Measurements from ENCODE around the gene ABHD12B. TPM values are rescaled to one million over a fixed set of nuclear protein-coding genes. Genes with fewer than 3 reads are reported as not detected.

The ABHD12B gene
- total RNA-seq, 2 donors from 2014 or later: not detected

- no peak for TF ChIP-seq CTCF (IDR thresholded peaks at IDR 0.05)
- Histone ChIP-seq H3K4me3 (no peak overlapping the region), H3K9me3 (no peaks in the 10 kb centered on the region), H3K27me3 (replicated peaks; ENCODE audit: insufficient read depth) (no peaks in the 10 kb centered on the region), H3K36me3 (no peaks in the 10 kb centered on the region), H3K4me1 (ENCODE audit: control insufficient read depth in 1 of 2, low read depth in 2 of 2) (no peaks in the 10 kb centered on the region), H3K27ac (no peak overlapping the region)
- DNase-seq (ENCODE audit: low spot score): no peak
- no peak for ATAC-seq (ENCODE audit: insufficient number of reproducible peaks, low FRiP score, low read depth)
Observed at GRCh38 chr14:50897658-50898175, 25.9 kb downstream of the ABHD12B start.

- Histone ChIP-seq H3K27me3 (replicated peaks; ENCODE audit: insufficient read depth) (no peaks in the 10 kb centered on the region), H3K36me3 (no peaks in the 10 kb centered on the region), H3K27ac (no peak overlapping the region), H3K9me3 (no peaks in the 10 kb centered on the region), H3K4me3 (no peak overlapping the region), H3K4me1 (ENCODE audit: control insufficient read depth in 1 of 2, low read depth in 2 of 2) (no peaks in the 10 kb centered on the region)
- no peak for ATAC-seq (ENCODE audit: insufficient number of reproducible peaks, low FRiP score, low read depth)
- TF ChIP-seq CTCF (IDR thresholded peaks at IDR 0.05): no peak
- DNase-seq (ENCODE audit: low spot score): no peak
Observed at GRCh38 chr14:50901361-50901760, 29.5 kb downstream of the ABHD12B start.

- Histone ChIP-seq H3K27me3 (replicated peaks; ENCODE audit: insufficient read depth) (no peaks in the 10 kb centered on the region), H3K4me3 (no peak overlapping the region), H3K4me1 (ENCODE audit: control insufficient read depth in 1 of 2, low read depth in 2 of 2) (no peaks in the 10 kb centered on the region), H3K27ac (no peak overlapping the region), H3K36me3 (peaks cover 10% of the 10 kb centered on the region), H3K9me3 (no peaks in the 10 kb centered on the region)
- ATAC-seq (ENCODE audit: insufficient number of reproducible peaks, low FRiP score, low read depth) (no peak), DNase-seq (ENCODE audit: low spot score) (no peak)
- no peak for TF ChIP-seq CTCF (IDR thresholded peaks at IDR 0.05)
Observed at GRCh38 chr14:50904719-50905118, 32.9 kb downstream of the ABHD12B start.

- no peak for ATAC-seq (ENCODE audit: insufficient number of reproducible peaks, low FRiP score, low read depth)
Observed at GRCh38 chr14:50906326-50907065, 34.6 kb downstream of the ABHD12B start.

More at GRCh38 chr14:50906326-50907065, 34.6 kb downstream of the ABHD12B start:
- Histone ChIP-seq H3K36me3 (peaks cover 16% of the 10 kb centered on the region), H3K4me1 (ENCODE audit: control insufficient read depth in 1 of 2, low read depth in 2 of 2) (no peaks in the 10 kb centered on the region), H3K9me3 (no peaks in the 10 kb centered on the region), H3K27me3 (replicated peaks; ENCODE audit: insufficient read depth) (no peaks in the 10 kb centered on the region), H3K4me3 (no peak overlapping the region), H3K27ac (no peak overlapping the region)
- no peak for DNase-seq (ENCODE audit: low spot score)
- no peak for TF ChIP-seq CTCF (IDR thresholded peaks at IDR 0.05)

Measured in thoracic aorta (tissue), 2 donors.